GM12864 (cell line): ENCODE data around the gene ANKDD1B.

Experiments
- DNase-seq: peaks from one replicate; pipeline ENCODE4 v3.0.0-alpha.2; 2011; ENCODE audit warnings: low read depth
- H3K4me3 ChIP-seq: 2 replicates; pipeline ENCODE4 v1.5.1; 2011; ENCODE audit warnings: mild to moderate bottlenecking, low read depth, low read length, control low read depth
- CTCF ChIP-seq: IDR thresholded peaks from 2 replicates; pipeline ENCODE4 v1.5.1; 2011; ENCODE audit warnings: low read depth, mild to moderate bottlenecking, moderate library complexity, low read length, control low read depth, inconsistent platforms; ENCODE audit errors: missing control alignments

Gene ANKDD1B

GRCh38 chr5:75616971-75617621 lies 5.8 kb downstream of the ANKDD1B start:
- TF ChIP-seq CTCF, result no peak
- H3K4me3 ChIP-seq, result no peak overlapping the region
- no peak for DNase-seq

- no peak for DNase-seq
- no peak overlapping the region for H3K4me3 ChIP-seq
- TF ChIP-seq CTCF, result no peak
These were observed 6.6 kb downstream of the ANKDD1B start for GRCh38 chr5:75617736-75618352.

GRCh38 chr5:75620184-75620959 lies 9.1 kb downstream of the ANKDD1B start:
- no peak overlapping the region for H3K4me3 ChIP-seq
- no peak for TF ChIP-seq CTCF
- DNase-seq, result no peak

- no peak for DNase-seq
- TF ChIP-seq CTCF, result no peak
- H3K4me3 ChIP-seq, result no peak overlapping the region
These were observed 11.3 kb downstream of the ANKDD1B start for GRCh38 chr5:75622564-75622963.

- no peak overlapping the region for H3K4me3 ChIP-seq
- DNase-seq, result no peak
- no peak for TF ChIP-seq CTCF
These were observed 12.6 kb downstream of the ANKDD1B start for GRCh38 chr5:75623846-75624245.

GRCh38 chr5:75626959-75627358 lies 15.7 kb downstream of the ANKDD1B start:
- no peak for TF ChIP-seq CTCF
- no peak for DNase-seq

More at GRCh38 chr5:75626959-75627358, 15.7 kb downstream of the ANKDD1B start:
- no peak overlapping the region for H3K4me3 ChIP-seq
